Measurements from ENCODE around the gene EEF1AKMT3.

DNA sequence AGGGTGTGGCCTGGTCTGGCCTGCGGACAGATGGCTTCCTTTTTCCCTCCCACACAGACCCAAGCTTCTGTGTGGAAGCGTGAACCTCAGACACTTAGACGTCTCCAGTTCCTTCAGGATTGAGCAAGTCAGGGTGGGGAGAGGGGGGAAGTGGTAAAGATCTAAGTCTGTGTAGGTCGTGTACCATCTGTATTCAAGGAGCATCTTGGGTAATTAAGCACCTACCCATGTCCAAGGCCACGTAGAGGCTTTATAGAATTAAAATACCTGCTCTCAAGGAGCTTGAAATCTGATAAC, 44.4 kb downstream of the EEF1AKMT3 start:
- TF ChIP-seq, protein P1, sequence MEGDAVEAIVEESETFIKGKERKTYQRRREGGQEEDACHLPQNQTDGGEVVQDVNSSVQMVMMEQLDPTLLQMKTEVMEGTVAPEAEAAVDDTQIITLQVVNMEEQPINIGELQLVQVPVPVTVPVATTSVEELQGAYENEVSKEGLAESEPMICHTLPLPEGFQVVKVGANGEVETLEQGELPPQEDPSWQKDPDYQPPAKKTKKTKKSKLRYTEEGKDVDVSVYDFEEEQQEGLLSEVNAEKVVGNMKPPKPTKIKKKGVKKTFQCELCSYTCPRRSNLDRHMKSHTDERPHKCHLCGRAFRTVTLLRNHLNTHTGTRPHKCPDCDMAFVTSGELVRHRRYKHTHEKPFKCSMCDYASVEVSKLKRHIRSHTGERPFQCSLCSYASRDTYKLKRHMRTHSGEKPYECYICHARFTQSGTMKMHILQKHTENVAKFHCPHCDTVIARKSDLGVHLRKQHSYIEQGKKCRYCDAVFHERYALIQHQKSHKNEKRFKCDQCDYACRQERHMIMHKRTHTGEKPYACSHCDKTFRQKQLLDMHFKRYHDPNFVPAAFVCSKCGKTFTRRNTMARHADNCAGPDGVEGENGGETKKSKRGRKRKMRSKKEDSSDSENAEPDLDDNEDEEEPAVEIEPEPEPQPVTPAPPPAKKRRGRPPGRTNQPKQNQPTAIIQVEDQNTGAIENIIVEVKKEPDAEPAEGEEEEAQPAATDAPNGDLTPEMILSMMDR (conservative IDR thresholded peaks at IDR 0.05; ENCODE audit: low read depth, low read length): no peak
- no peak for TF ChIP-seq POLR2A (IDR thresholded peaks at IDR 0.05; ENCODE audit: low read depth, low read length)
